Nephron progenitor cell (in vitro differentiated cells): ENCODE results near the gene MTERF4.
"Not testable (repeated sequence)": the region's sequence is repeated elsewhere in the genome, so short reads cannot be mapped to it uniquely, and the experiment has no call there.

Source experiments
- DNase-seq: peaks from one replicate; pipeline ENCODE4 v3.0.0; 2021
- H3K27ac Mint-ChIP-seq: 2 replicates; pipeline ENCODE4 v1.8.0; 2021; ENCODE audit warnings: mild to moderate bottlenecking, moderate library complexity, mixed read lengths
- H3K27me3 Mint-ChIP-seq: 2 replicates; pipeline ENCODE4 v1.8.0; 2021; ENCODE audit warnings: mild to moderate bottlenecking, low read depth, mixed read lengths; ENCODE audit not compliant: poor library complexity
- H3K36me3 Mint-ChIP-seq: 2 replicates; pipeline ENCODE4 v1.8.0; 2021; ENCODE audit warnings: low read depth, mixed read lengths
- H3K4me1 Mint-ChIP-seq: 2 replicates; pipeline ENCODE4 v1.8.0; 2021; ENCODE audit warnings: mixed read lengths
- H3K4me3 Mint-ChIP-seq: 2 replicates; pipeline ENCODE4 v1.8.0; 2021; ENCODE audit warnings: mild to moderate bottlenecking, moderate library complexity, mixed read lengths
- H3K9me3 Mint-ChIP-seq: 2 replicates; pipeline ENCODE4 v1.8.0; 2021; ENCODE audit warnings: mild to moderate bottlenecking, moderate library complexity, mixed read lengths
- TF ChIP-seq, protein P1 (sequence below): fragments of 200-600 bp; sonication (generic); IDR thresholded peaks from 2 replicates; pipeline ENCODE4 v1.5.0; 2021; ENCODE audit warnings: antibody characterized with exemption

Gene MTERF4

DNA sequence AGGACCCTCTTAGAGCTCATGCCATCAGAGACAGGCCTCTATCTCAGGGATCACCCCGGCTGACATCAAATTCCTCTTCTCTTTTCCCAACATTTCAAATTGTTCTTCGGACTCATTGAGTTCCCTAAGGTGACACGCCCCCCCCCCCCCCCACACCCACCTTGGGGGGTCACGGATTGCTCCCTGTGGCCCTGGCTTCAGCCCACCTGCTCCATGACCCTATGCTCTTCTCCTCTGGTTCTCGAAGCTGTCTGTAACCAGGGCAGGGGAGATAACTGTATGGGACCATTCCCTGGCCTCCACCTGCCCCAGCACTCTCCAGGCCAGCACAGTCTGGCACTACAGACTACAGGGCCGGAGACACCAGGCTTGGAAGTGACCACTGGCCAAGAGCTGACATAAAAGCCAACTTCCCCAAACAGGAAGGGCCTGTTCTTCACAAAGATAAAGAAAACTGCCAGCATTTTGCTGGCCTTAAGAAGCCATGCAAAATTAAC, 7.1 kb downstream of the MTERF4 start:
- DNase-seq, result no peak
- Mint-ChIP-seq H3K4me1 (peaks cover 27% of the 10 kb centered on the region), H3K9me3 (no peaks in the 10 kb centered on the region), H3K4me3 (no peak overlapping the region), H3K36me3 (peaks cover 52% of the 10 kb centered on the region), H3K27ac (no peak overlapping the region), H3K27me3 (no peaks in the 10 kb centered on the region)
- TF ChIP-seq, protein P1, sequence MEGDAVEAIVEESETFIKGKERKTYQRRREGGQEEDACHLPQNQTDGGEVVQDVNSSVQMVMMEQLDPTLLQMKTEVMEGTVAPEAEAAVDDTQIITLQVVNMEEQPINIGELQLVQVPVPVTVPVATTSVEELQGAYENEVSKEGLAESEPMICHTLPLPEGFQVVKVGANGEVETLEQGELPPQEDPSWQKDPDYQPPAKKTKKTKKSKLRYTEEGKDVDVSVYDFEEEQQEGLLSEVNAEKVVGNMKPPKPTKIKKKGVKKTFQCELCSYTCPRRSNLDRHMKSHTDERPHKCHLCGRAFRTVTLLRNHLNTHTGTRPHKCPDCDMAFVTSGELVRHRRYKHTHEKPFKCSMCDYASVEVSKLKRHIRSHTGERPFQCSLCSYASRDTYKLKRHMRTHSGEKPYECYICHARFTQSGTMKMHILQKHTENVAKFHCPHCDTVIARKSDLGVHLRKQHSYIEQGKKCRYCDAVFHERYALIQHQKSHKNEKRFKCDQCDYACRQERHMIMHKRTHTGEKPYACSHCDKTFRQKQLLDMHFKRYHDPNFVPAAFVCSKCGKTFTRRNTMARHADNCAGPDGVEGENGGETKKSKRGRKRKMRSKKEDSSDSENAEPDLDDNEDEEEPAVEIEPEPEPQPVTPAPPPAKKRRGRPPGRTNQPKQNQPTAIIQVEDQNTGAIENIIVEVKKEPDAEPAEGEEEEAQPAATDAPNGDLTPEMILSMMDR, result no peak

DNA sequence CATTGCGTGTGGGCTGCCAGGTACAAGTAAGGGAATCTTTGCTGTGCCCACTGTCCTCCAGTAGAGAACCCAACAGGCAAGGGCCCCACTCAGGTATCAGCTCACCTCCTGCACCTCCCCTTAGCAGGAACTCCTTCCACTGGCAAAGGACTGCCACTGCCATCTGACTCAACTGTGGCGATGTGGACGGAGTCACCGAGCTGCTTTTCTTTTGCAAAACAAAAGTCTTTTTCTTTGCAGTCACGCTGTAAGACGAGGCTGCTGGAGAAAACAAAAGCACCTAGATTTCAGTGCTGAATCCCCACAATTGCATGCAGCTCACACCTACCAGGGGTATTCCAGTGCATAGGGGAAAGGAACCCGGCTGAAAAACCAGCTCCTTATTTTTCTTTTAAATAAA, 7.9 kb downstream of the MTERF4 start:
- Mint-ChIP-seq H3K27me3 (no peaks in the 10 kb centered on the region), H3K36me3 (peaks cover 50% of the 10 kb centered on the region), H3K27ac (no peak overlapping the region), H3K9me3 (no peaks in the 10 kb centered on the region), H3K4me3 (no peak overlapping the region), H3K4me1 (peaks cover 27% of the 10 kb centered on the region)
- no peak for DNase-seq
- TF ChIP-seq, protein P1, result no peak

DNA sequence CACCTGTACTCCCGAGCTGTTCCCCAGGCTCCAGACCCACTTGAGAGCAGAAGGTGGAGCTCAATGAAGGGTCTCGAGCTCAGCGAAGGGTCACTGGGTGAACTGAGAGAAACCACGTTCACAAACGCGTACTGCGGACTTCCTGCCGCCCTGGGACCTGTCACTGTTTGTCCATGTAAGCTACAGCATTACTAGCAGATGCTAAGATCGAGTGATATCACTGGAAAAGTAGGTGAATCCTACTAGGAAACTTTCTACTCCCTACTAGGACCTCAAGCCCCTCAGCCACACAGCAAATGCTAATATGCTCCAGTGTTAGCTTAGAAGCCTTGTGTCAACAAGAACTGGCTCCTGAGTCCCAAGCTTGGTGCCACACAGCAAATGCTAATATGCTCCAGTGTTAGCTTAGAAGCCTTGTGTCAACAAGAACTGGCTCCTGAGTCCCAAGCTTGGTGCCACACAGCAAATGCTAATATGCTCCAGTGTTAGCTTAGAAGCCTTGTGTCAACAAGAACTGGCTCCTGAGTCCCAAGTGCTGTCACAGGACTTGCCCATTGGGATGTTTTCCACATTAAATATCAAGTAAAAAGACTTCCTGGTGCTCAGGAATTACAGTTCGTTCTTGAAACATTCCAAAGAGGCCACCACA, 8.8 kb downstream of the MTERF4 start:
- H3K9me3 Mint-ChIP-seq, H3K27me3 Mint-ChIP-seq, H3K4me3 Mint-ChIP-seq, DNase-seq: not testable (repeated sequence)
- peaks cover 49% of the 10 kb centered on the region for H3K36me3 Mint-ChIP-seq
- H3K4me1 Mint-ChIP-seq, result peaks cover 27% of the 10 kb centered on the region
- peak overlapping the region; percentile 87 for H3K27ac Mint-ChIP-seq

DNA sequence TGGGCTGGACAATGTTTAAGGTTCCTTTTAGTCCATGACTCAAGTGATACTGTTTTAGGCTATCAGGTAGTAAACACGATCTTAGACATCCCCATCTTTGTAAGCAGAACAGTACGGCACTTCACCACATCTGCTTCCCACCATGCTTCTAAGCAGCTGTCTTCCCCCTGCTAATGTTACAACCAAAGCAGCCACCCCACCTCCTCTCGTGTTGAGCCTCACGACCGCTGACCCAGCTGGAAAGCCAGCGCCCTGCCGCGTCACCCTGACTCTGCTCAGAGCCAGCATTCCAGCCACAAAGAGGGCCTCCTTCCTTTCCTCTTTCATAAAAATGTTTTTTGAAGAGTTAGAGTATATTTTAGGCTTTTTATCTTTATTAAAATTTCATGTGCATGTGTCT, 9.4 kb downstream of the MTERF4 start:
- TF ChIP-seq, protein P1, result no peak
- H3K4me3 Mint-ChIP-seq, result no peak overlapping the region
- DNase-seq, result no peak
- peak overlapping the region; percentile 87 for H3K27ac Mint-ChIP-seq
- no peaks in the 10 kb centered on the region for H3K27me3 Mint-ChIP-seq
- H3K4me1 Mint-ChIP-seq, result peaks cover 27% of the 10 kb centered on the region
- H3K9me3 Mint-ChIP-seq, result no peaks in the 10 kb centered on the region
- H3K36me3 Mint-ChIP-seq, result peaks cover 53% of the 10 kb centered on the region

DNA sequence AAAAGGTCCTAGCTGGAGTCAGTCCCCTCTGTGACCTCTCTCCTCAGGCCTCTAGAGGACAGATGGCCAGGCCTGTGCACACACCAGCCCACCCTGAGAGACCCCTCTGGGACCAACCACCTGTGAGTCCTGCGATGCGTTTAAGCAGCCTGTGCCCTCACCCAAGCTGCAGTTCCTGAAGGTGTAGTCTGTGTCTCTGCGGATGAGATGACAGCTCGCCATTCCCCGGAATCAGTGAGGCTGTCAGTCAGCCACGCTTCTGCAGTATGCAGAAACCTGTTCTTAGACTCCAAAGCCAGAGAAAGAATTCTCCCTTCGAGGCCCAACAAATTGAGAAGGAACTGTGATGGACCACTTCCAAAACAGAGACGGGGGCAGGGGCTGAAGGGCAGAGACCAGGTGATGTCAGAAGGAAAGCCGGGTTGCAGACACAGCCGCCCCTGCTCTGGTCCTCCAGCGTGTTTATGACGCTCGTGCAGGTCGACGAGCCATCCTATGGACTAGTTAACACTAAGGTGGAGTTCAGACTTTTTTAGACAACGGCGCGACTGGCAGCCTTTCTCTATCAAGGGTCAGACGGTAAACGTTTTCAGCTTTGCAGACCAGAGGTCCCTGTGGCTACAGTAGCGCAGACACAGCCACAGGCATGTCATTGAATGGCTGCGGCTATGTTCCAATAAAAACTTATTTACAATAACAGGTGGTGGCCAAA, 10.2 kb downstream of the MTERF4 start:
- DNase-seq, result no peak
- no peaks in the 10 kb centered on the region for H3K27me3 Mint-ChIP-seq
- H3K4me1 Mint-ChIP-seq, result peaks cover 27% of the 10 kb centered on the region

DNA sequence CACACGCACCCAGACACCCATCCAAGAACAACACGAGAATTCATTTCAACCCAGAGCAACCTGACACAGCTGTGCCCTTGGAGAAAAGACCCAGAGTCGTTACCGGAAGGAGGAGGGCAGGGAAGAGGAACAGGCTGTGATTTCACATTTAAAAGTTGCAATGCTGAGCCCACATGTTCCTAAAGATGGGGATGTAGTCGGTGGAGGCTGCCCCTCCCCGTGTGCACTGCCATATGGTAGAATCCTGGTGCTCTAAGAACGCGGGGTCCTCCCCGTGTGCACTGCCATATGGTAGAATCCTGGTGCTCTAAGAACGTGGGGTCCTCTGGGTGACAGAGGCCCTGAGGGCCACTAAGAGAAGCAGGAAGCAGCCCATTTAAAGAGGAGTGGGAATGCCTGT, 10.9 kb downstream of the MTERF4 start:
- peaks cover 27% of the 10 kb centered on the region for H3K4me1 Mint-ChIP-seq
- peak overlapping the region; percentile 61 for H3K27ac Mint-ChIP-seq
- peaks cover 3% of the 10 kb centered on the region for H3K9me3 Mint-ChIP-seq
- no peak for DNase-seq
- no peak overlapping the region for H3K4me3 Mint-ChIP-seq
- peaks cover 56% of the 10 kb centered on the region for H3K36me3 Mint-ChIP-seq
- TF ChIP-seq, protein P1, result no peak
- no peaks in the 10 kb centered on the region for H3K27me3 Mint-ChIP-seq

More for the DNA sequence above, 10.2 kb downstream of the MTERF4 start:
- peak overlapping the region; percentile 61 for H3K27ac Mint-ChIP-seq
- TF ChIP-seq, protein P1, result no peak
- no peaks in the 10 kb centered on the region for H3K9me3 Mint-ChIP-seq
- H3K36me3 Mint-ChIP-seq, result peaks cover 54% of the 10 kb centered on the region
- no peak overlapping the region for H3K4me3 Mint-ChIP-seq
